ENCODE data around the gene CA12. TPM values are rescaled to one million over a fixed set of nuclear protein-coding genes. Genes with fewer than 3 reads are reported as not detected.

Gene CA12
- total RNA-seq, 1 donor from 2014 or later, result 0.46 TPM

GRCh38 chr15:63396152-63396928 is 14.7 kb upstream of the CA12 start:
- no peak for DNase-seq (ENCODE audit: low spot score)
- Mint-ChIP-seq H3K36me3 (ENCODE audit: low read depth) (no peaks in the 10 kb centered on the region), H3K4me3 (ENCODE audit: low read depth) (no peak overlapping the region), H3K9me3 (peaks cover 3% of the 10 kb centered on the region), H3K4me1 (ENCODE audit: low read depth) (peaks cover 42% of the 10 kb centered on the region), H3K27ac (no peak overlapping the region), H3K27me3 (ENCODE audit: low read depth) (peaks cover 2% of the 10 kb centered on the region)
- intact Hi-C loops (cut with micrococcal nuclease), result no loop called here

GRCh38 chr15:63395730-63396151 is 14.1 kb upstream of the CA12 start:
- intact Hi-C loops (cut with micrococcal nuclease), result no loop called here
- Mint-ChIP-seq H3K36me3 (ENCODE audit: low read depth) (no peaks in the 10 kb centered on the region), H3K4me3 (ENCODE audit: low read depth) (no peak overlapping the region), H3K27ac (no peak overlapping the region), H3K27me3 (ENCODE audit: low read depth) (peaks cover 2% of the 10 kb centered on the region), H3K4me1 (ENCODE audit: low read depth) (peaks cover 36% of the 10 kb centered on the region), H3K9me3 (peaks cover 3% of the 10 kb centered on the region)
- no peak for DNase-seq (ENCODE audit: low spot score)

GRCh38 chr15:63392361-63393009 is 10.8 kb upstream of the CA12 start:
- Mint-ChIP-seq H3K9me3 (peaks cover 3% of the 10 kb centered on the region), H3K36me3 (ENCODE audit: low read depth) (no peaks in the 10 kb centered on the region), H3K27ac (peak overlapping the region; percentile 10), H3K4me1 (ENCODE audit: low read depth) (peaks cover 19% of the 10 kb centered on the region), H3K4me3 (ENCODE audit: low read depth) (peak overlapping the region; percentile 19), H3K27me3 (ENCODE audit: low read depth) (peaks cover 13% of the 10 kb centered on the region)
- no peak for DNase-seq (ENCODE audit: low spot score)
- intact Hi-C loops (cut with micrococcal nuclease), result no loop called here

- no peak for DNase-seq (ENCODE audit: low spot score)
- Mint-ChIP-seq H3K36me3 (ENCODE audit: low read depth) (no peaks in the 10 kb centered on the region), H3K4me1 (ENCODE audit: low read depth) (peaks cover 18% of the 10 kb centered on the region), H3K9me3 (peaks cover 3% of the 10 kb centered on the region), H3K27me3 (ENCODE audit: low read depth) (peaks cover 16% of the 10 kb centered on the region), H3K4me3 (ENCODE audit: low read depth) (no peak overlapping the region), H3K27ac (no peak overlapping the region)
- intact Hi-C loops (cut with micrococcal nuclease), result no loop called here
These were observed 10.2 kb upstream of the CA12 start for GRCh38 chr15:63391669-63392360.

- H3K36me3 Mint-ChIP-seq (ENCODE audit: low read depth), result no peaks in the 10 kb centered on the region
- H3K4me1 Mint-ChIP-seq (ENCODE audit: low read depth), result peaks cover 16% of the 10 kb centered on the region
- no peak overlapping the region for H3K27ac Mint-ChIP-seq
- peaks cover 19% of the 10 kb centered on the region for H3K27me3 Mint-ChIP-seq (ENCODE audit: low read depth)
- no peak for DNase-seq (ENCODE audit: low spot score)
- no peak overlapping the region for H3K4me3 Mint-ChIP-seq (ENCODE audit: low read depth)
- intact Hi-C loops (cut with micrococcal nuclease), result no loop called here
- peaks cover 2% of the 10 kb centered on the region for H3K9me3 Mint-ChIP-seq
These were observed 9.0 kb upstream of the CA12 start for GRCh38 chr15:63390689-63391088.

- no peak for DNase-seq (ENCODE audit: low spot score)
- H3K27ac Mint-ChIP-seq, result no peak overlapping the region
- intact Hi-C loops (cut with micrococcal nuclease), result no loop called here
- H3K4me3 Mint-ChIP-seq (ENCODE audit: low read depth), result no peak overlapping the region
- peaks cover 19% of the 10 kb centered on the region for H3K27me3 Mint-ChIP-seq (ENCODE audit: low read depth)
- H3K36me3 Mint-ChIP-seq (ENCODE audit: low read depth), result no peaks in the 10 kb centered on the region
- peaks cover 5% of the 10 kb centered on the region for H3K9me3 Mint-ChIP-seq
- H3K4me1 Mint-ChIP-seq (ENCODE audit: low read depth), result peaks cover 10% of the 10 kb centered on the region
These were observed 8.4 kb upstream of the CA12 start for GRCh38 chr15:63389902-63390670.

- intact Hi-C loops (cut with micrococcal nuclease), result no loop called here
- H3K9me3 Mint-ChIP-seq, result peaks cover 6% of the 10 kb centered on the region
- H3K36me3 Mint-ChIP-seq (ENCODE audit: low read depth), result no peaks in the 10 kb centered on the region
- no peak overlapping the region for H3K4me3 Mint-ChIP-seq (ENCODE audit: low read depth)
- peaks cover 12% of the 10 kb centered on the region for H3K4me1 Mint-ChIP-seq (ENCODE audit: low read depth)
- no peak overlapping the region for H3K27ac Mint-ChIP-seq
- H3K27me3 Mint-ChIP-seq (ENCODE audit: low read depth), result peaks cover 28% of the 10 kb centered on the region
- DNase-seq (ENCODE audit: low spot score), result no peak
These were observed 6.9 kb upstream of the CA12 start for GRCh38 chr15:63388511-63388910.

- Mint-ChIP-seq H3K4me1 (ENCODE audit: low read depth) (peaks cover 14% of the 10 kb centered on the region), H3K27me3 (ENCODE audit: low read depth) (peaks cover 32% of the 10 kb centered on the region), H3K9me3 (peaks cover 6% of the 10 kb centered on the region), H3K27ac (no peak overlapping the region), H3K36me3 (ENCODE audit: low read depth) (no peaks in the 10 kb centered on the region), H3K4me3 (ENCODE audit: low read depth) (no peak overlapping the region)
- no peak for DNase-seq (ENCODE audit: low spot score)
- intact Hi-C loops (cut with micrococcal nuclease), result no loop called here
These were observed 6.3 kb upstream of the CA12 start for GRCh38 chr15:63387748-63388493.

- peaks cover 6% of the 10 kb centered on the region for H3K9me3 Mint-ChIP-seq
- no peak overlapping the region for H3K4me3 Mint-ChIP-seq (ENCODE audit: low read depth)
- H3K27ac Mint-ChIP-seq, result no peak overlapping the region
- no peaks in the 10 kb centered on the region for H3K36me3 Mint-ChIP-seq (ENCODE audit: low read depth)
- peaks cover 40% of the 10 kb centered on the region for H3K27me3 Mint-ChIP-seq (ENCODE audit: low read depth)
- no peak for DNase-seq (ENCODE audit: low spot score)
- peaks cover 12% of the 10 kb centered on the region for H3K4me1 Mint-ChIP-seq (ENCODE audit: low read depth)
- intact Hi-C loops (cut with micrococcal nuclease), result no loop called here
These were observed 4.4 kb upstream of the CA12 start for GRCh38 chr15:63385911-63386531.

- Mint-ChIP-seq H3K4me1 (ENCODE audit: low read depth) (peaks cover 21% of the 10 kb centered on the region), H3K4me3 (ENCODE audit: low read depth) (no peak overlapping the region), H3K36me3 (ENCODE audit: low read depth) (no peaks in the 10 kb centered on the region), H3K27me3 (ENCODE audit: low read depth) (peaks cover 44% of the 10 kb centered on the region), H3K27ac (no peak overlapping the region), H3K9me3 (peaks cover 6% of the 10 kb centered on the region)
- intact Hi-C loops (cut with micrococcal nuclease), result no loop called here
- DNase-seq (ENCODE audit: low spot score), result no peak
These were observed 3.3 kb upstream of the CA12 start for GRCh38 chr15:63384906-63385305.

GRCh38 chr15:63382966-63383710 is 1.5 kb upstream of the CA12 start:
- Mint-ChIP-seq H3K36me3 (ENCODE audit: low read depth) (no peaks in the 10 kb centered on the region), H3K27me3 (ENCODE audit: low read depth) (peaks cover 45% of the 10 kb centered on the region), H3K4me1 (ENCODE audit: low read depth) (peaks cover 24% of the 10 kb centered on the region), H3K4me3 (ENCODE audit: low read depth) (no peak overlapping the region), H3K27ac (no peak overlapping the region), H3K9me3 (peaks cover 6% of the 10 kb centered on the region)
- intact Hi-C loops (cut with micrococcal nuclease), result no loop called here
- DNase-seq (ENCODE audit: low spot score), result no peak

Data from activated T-helper 2 cell treated with anti-CD3 and anti-CD28 coated beads, Interferon-gamma antibody, Interleukin-2, Interleukin-4, amounts not matched to agents 10 μg/mL and 5 μg/mL and 100 μg/mL, durations not matched to agents 14 hours and 24 hours and 36 hours (primary cell).